Measurements from ENCODE around the gene TMEM126B. TPM values are rescaled to one million over a fixed set of nuclear protein-coding genes. Genes with fewer than 3 reads are reported as not detected.
A peak's percentile ranks its signal among the peaks of the same experiment; 100 is the strongest.

The TMEM126B gene
- total RNA-seq, 1 experiment from 2014 or later = 144 TPM

GRCh38 chr11:85627332-85627997, 928 bp upstream of the TMEM126B start, which contains the start of gene DLG2:
TSS of gene DLG2 (minus strand) at chr11:85627344.
- peak within 1 kb of the TSS; percentile 58 for H3K4me3 ChIP-seq (ENCODE audit: low read depth, low read length)
- H3K4me3 Mint-ChIP-seq (ENCODE audit: unreplicated experiment) = peak within 1 kb of the TSS; percentile 98
- no peaks in the 10 kb centered on the region for H3K9me3 Mint-ChIP-seq (ENCODE audit: unreplicated experiment)
- H3K9me3 ChIP-seq = no peaks in the 10 kb centered on the region
- peak in 1 of 2 experiments; percentile 39 for DNase-seq
- BruUV-seq (replicated peaks) = TSS peak; percentile 75
- CTCF ChIA-PET = interaction anchor here (0.9 to 1.9 kb wide), 6 partner anchors 21 to 227 kb away, joined by 3 to 13 read pairs (median 4); partner anchors contain the start of genes CCDC83, CREBZF and TMEM126A
- H3K4me1 Mint-ChIP-seq (ENCODE audit: low read depth, unreplicated experiment) = peaks cover 13% of the 10 kb centered on the region
- no peak for TF ChIP-seq CTCF (IDR thresholded peaks at IDR 0.05; ENCODE audit: insufficient read depth in 1 of 2, low read depth in 1 of 2, low read length in 1 of 2, severe bottlenecking in 1 of 2, unreplicated experiment in 1 of 2)
- POLR2A ChIA-PET = interaction anchor here (1.0 to 2.6 kb wide), 6 partner anchors 10 to 441 kb away, joined by 3 to 38 read pairs (median 7); partner anchors contain the start of genes CCDC83, CREBZF, PICALM and TMEM126A
- peak within 1 kb of the TSS; percentile 96 for H3K27ac Mint-ChIP-seq (ENCODE audit: unreplicated experiment)
- H3K4me1 ChIP-seq = peaks cover 8% of the 10 kb centered on the region; the same call in 1 of the 2 replicates
- no peaks in the 10 kb centered on the region for H3K27me3 Mint-ChIP-seq (ENCODE audit: insufficient read depth, unreplicated experiment)
- no peaks in the 10 kb centered on the region for H3K27me3 ChIP-seq (replicated peaks; ENCODE audit: control insufficient read depth, insufficient read depth, low read length)
- H3K36me3 ChIP-seq (ENCODE audit: control insufficient read depth, insufficient read depth, low read length) = no peaks in the 10 kb centered on the region; the same call in 1 of the 2 replicates
- H3K36me3 Mint-ChIP-seq (ENCODE audit: insufficient read depth, unreplicated experiment) = peaks cover 28% of the 10 kb centered on the region
- intact Hi-C loops (cut with micrococcal nuclease; ENCODE audit: unreplicated experiment) = no loop called here

DNA sequence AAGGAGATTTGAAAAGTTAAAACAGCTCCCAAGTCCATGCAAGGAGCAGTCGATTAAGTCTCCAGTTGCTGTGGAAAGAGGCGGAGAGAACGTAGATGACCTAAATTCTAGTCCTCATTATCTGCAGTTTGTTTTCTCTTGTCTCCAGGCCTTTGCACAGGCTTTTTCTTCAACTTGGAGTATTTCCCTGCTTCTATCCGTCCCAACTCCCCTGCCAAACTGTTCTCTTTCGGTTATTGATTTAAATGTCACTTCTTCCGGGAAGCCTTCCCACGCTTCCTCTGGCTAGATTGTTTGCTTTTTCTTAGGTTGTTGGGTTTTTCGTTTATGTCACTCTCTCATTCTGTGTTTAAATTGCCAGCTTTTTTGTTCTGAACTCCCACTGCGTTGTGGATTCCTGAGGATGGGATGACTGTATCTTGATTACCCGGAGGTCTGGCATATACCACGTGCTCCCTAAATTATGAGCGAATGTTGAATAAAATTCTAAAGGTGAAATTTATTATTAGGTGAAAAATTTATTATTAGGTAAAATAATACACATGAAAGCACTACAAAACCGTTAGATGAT, 463 bp downstream of the TMEM126B start:
- Histone ChIP-seq H3K4me3 (ENCODE audit: low read depth, low read length) (peak overlapping the region; percentile 58), H3K9me3 (no peaks in the 10 kb centered on the region), H3K36me3 (ENCODE audit: control insufficient read depth, insufficient read depth, low read length) (no peaks in the 10 kb centered on the region; the same call in 1 of the 2 replicates), H3K27me3 (replicated peaks; ENCODE audit: control insufficient read depth, insufficient read depth, low read length) (no peaks in the 10 kb centered on the region), H3K4me1 (peaks cover 14% of the 10 kb centered on the region)
- intact Hi-C loops (cut with micrococcal nuclease; ENCODE audit: unreplicated experiment) = loop anchor here (1.0 to 2.0 kb wide), 5 partner anchors 18 to 484 kb away; partner anchors contain the start of genes CCDC83 and TMEM126A
- TF ChIP-seq CTCF (IDR thresholded peaks at IDR 0.05; ENCODE audit: insufficient read depth in 1 of 2, low read depth in 1 of 2, low read length in 1 of 2, severe bottlenecking in 1 of 2, unreplicated experiment in 1 of 2) = no peak
- ChIA-PET POLR2A (interaction anchor here (1.0 to 2.6 kb wide), 6 partner anchors 8 to 440 kb away, joined by 3 to 38 read pairs (median 7); partner anchors contain the start of genes CCDC83, CREBZF, PICALM and TMEM126A), CTCF (interaction anchor here (0.6 to 1.9 kb wide), 7 partner anchors 8 to 226 kb away, joined by 3 to 13 read pairs (median 3); partner anchors contain the start of genes CCDC83, CREBZF and TMEM126A)
- DNase-seq = no peak
- Mint-ChIP-seq H3K36me3 (ENCODE audit: insufficient read depth, unreplicated experiment) (peaks cover 33% of the 10 kb centered on the region), H3K27me3 (ENCODE audit: insufficient read depth, unreplicated experiment) (no peaks in the 10 kb centered on the region), H3K27ac (ENCODE audit: unreplicated experiment) (peak overlapping the region; percentile 96), H3K4me1 (ENCODE audit: low read depth, unreplicated experiment) (peaks cover 13% of the 10 kb centered on the region), H3K9me3 (ENCODE audit: unreplicated experiment) (no peaks in the 10 kb centered on the region), H3K4me3 (ENCODE audit: unreplicated experiment) (peak overlapping the region; percentile 98)
- TSS peak; percentile 73 for BruUV-seq (replicated peaks)

DNA sequence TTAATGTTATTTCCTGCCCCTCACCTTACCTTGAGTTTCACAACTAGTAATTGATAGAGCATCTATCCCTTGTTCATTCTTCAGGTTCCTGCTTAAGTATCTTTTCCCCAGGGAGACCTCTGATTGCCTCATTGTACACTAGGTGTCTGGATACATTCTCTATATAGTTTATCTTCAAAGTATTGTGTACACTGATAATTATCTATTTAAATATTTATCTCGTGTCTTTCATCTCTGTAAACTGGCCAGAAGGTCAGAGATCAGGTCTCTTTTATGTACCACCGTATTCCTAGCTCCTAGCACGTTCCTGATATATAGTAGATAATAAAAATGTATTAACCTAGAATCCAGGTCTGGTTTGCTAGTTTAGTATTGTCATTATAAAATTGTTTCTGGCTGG, 6.4 kb downstream of the TMEM126B start:
- BruUV-seq (replicated peaks) = no TSS peak
- CTCF ChIA-PET = interaction anchor here (1.0 kb wide), 1 partner anchor 13 kb away, joined by 3 read pairs; the partner anchor contains the start of gene TMEM126A
- no peak for TF ChIP-seq CTCF (IDR thresholded peaks at IDR 0.05; ENCODE audit: insufficient read depth in 1 of 2, low read depth in 1 of 2, low read length in 1 of 2, severe bottlenecking in 1 of 2, unreplicated experiment in 1 of 2)
- peaks cover 13% of the 10 kb centered on the region for H3K4me1 Mint-ChIP-seq (ENCODE audit: low read depth, unreplicated experiment)
- peaks cover 9% of the 10 kb centered on the region for H3K9me3 Mint-ChIP-seq (ENCODE audit: unreplicated experiment)
- peaks cover 61% of the 10 kb centered on the region for H3K36me3 Mint-ChIP-seq (ENCODE audit: insufficient read depth, unreplicated experiment)
- H3K27ac Mint-ChIP-seq (ENCODE audit: unreplicated experiment) = no peak overlapping the region
- Histone ChIP-seq H3K36me3 (ENCODE audit: control insufficient read depth, insufficient read depth, low read length) (no peaks in the 10 kb centered on the region; the same call in none of the 2 replicates), H3K4me3 (ENCODE audit: low read depth, low read length) (no peak overlapping the region), H3K9me3 (no peaks in the 10 kb centered on the region), H3K4me1 (peaks cover 38% of the 10 kb centered on the region), H3K27me3 (replicated peaks; ENCODE audit: control insufficient read depth, insufficient read depth, low read length) (no peaks in the 10 kb centered on the region)
- intact Hi-C loops (cut with micrococcal nuclease; ENCODE audit: unreplicated experiment) = no loop called here
- POLR2A ChIA-PET = interaction anchor here (0.9 to 1.8 kb wide), 3 partner anchors 13 to 18 kb away, joined by 3 to 18 read pairs (median 4); partner anchors contain the start of gene TMEM126A
- peak; percentile 52 to 55 for DNase-seq
- no peak overlapping the region for H3K4me3 Mint-ChIP-seq (ENCODE audit: unreplicated experiment)
- no peaks in the 10 kb centered on the region for H3K27me3 Mint-ChIP-seq (ENCODE audit: insufficient read depth, unreplicated experiment)
